Activated CD4-positive, CD25-positive, alpha-beta regulatory T cell (primary cell): ENCODE measurements around the gene AKNA.

Source experiments
- DNase-seq, 4 experiments: peaks; one replicate each; lab custom pipeline; 2025; lab: John Stamatoyannopoulos, UW

Gene AKNA

DNA sequence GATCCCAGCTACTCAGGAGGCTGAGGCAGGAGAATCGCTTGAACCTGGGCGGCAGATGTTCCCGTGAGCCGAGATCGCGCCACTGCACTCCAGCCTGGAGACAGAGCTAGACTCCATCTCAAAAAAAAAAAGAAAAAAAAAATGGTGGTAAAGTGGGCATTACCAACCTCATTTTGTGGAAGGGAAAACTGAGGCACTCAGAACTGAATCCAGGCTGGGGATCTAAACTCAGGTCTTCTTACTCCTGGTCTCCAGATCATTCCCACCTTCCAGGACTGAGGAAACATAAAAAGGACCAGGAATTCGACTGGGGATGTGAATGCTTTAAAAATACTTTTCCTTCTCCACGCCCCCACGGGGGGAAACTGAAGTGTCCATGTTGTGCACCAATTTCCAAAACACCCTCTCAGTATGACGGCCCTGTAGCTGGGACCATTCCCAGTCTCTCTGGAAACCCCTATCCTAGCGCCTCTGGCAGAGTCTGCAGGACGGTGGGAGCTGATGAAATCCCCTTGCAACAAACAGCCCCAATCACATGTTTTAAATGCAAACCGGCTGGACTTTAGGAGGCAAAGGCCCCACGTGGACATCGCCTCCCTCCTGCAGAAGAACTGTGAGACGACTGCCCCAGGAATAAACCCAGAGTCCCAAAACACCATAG lies 8.9 kb upstream of the AKNA start:
- DNase-seq: no peak

DNA sequence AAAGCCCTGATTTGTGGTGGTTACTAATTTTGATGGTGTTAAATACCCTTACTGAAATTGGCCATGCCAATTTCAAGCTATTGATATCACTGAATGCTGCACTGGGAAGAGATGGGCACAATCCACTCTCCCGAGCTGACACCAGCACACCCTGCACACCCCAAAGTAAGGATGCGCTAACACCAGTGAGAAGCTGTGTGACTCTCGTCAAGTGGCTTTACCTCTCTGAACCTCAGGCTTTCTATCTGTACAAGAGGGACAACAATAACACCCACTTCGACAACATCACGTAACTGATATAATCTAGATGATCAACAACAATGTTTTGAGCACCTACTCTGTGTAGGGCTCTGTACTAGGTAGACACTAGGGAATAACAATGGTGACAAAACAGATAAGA lies 8.0 kb upstream of the AKNA start:
- DNase-seq: no peak

DNA sequence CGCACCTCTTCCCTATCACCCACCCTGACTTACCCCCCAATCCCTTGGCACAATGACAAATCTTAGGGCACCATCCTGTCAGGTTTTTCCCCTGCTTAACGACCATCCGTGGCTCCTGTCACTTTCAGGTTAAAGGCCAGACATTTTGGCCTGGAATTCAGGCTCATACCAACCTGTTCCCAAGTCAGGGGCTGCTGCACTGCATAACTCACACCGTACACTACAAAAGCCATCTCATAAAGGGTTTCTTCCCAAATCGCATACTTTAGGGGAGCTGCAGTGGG lies 7.5 kb upstream of the AKNA start:
- no peak for DNase-seq

DNA sequence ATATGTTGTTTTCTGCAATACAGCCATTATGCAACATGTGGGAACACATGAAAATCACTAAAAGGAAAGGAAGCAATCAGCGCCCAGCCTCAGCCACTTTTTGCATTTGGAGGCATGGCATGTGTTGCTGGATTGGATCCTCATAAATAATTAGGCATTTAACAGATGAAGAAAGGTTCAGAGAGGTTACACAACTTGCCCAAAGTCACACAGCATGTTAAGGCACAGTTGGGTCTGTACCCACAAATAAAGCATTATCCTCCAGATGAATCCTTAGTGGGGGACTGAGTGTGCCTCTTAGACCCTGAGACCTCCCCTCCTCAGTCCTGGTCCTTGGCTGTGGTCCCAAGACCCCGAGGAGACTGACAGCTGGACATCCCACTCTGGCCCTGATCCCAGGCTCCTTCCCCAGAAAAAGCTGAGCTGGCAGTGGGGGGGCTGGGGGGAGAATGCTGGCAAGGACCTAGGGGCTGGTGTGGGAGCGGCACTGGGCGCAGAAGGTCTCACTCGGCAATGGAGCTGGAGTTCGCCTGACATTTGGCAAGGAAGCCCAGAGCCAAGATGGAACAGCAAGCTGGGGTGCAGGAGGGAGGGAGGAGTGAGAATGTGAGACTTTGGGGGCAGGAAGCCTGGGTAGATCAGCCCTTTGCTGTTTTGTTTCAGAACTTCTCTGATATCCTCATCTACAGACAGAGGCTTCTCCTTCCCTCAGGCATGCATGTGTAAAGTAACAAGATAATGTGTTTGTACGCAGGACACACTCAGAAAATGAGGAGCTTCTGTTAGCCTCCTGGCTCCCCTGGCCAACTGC lies 6.9 kb upstream of the AKNA start:
- DNase-seq: no peak

DNA sequence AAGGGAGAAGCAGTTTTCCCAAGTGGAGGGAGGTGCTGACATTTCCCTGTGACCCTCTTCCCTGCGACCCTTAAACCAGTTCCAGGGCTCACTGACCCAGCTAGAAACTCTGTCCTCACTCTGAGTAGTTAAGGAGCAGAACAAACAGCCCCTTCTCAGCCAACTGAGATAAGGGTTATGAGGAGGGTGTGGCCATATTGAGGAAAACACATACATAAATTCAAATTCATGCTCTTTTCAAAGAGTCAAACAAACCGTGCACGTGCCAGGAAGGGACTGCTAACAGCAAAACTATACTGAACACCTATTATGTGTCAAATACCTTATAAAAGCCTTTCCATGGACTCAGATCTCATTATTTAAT lies 4.9 kb upstream of the AKNA start:
- DNase-seq: no peak

DNA sequence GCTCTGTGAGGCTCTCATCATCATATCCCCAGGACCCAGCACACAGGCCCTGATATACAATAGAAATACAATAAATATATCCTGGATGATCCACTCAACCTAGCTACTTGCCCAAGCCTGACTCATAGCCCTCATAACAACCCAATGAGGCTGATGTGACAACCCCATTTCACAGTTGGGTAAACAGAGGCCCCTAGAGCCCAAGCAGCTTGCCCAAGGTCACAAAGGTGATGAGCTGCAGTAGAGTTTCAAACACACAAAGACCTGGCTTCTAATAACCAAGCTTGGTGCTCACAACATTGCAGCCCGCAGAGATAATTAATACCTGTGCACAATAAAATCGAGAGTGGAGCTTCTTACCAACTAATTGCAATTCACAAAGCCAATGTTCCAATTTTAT lies 3.2 kb upstream of the AKNA start:
- DNase-seq: no peak

DNA sequence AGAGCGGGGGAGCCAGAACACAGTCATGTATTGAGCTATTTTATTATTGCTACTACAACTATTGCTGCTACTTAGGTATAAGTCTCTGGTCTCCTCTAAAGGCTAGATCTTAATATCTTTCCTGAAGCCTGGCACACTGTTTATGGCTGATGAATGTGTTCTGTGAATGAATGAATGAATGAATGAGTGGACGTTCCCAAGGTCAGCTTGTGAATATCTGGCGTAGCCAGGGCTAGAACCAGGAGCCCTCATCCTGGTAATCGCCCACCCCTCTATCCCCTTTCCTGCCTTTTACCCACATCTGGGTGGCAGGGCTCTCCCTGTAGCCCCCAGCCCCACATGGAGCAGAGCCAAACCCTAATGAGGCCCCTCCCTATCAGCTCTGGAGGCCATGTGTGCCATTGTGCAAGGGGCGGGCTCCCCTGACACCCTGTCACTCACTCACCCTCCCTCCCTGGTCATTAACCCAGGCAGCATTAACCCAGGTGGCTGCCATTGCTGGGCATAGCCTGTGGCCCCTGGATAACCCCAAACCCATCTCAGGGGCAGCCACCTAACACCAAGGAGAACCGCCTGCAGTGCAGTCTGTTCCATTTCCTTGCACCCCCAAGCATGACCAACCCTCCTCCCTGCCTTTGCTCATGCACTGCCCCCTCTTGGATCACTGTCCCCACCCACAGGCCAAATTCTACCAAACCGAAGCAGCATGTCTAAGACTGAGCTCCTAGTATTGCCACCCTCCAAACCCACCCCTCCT lies 2.0 kb upstream of the AKNA start:
- no peak for DNase-seq

DNA sequence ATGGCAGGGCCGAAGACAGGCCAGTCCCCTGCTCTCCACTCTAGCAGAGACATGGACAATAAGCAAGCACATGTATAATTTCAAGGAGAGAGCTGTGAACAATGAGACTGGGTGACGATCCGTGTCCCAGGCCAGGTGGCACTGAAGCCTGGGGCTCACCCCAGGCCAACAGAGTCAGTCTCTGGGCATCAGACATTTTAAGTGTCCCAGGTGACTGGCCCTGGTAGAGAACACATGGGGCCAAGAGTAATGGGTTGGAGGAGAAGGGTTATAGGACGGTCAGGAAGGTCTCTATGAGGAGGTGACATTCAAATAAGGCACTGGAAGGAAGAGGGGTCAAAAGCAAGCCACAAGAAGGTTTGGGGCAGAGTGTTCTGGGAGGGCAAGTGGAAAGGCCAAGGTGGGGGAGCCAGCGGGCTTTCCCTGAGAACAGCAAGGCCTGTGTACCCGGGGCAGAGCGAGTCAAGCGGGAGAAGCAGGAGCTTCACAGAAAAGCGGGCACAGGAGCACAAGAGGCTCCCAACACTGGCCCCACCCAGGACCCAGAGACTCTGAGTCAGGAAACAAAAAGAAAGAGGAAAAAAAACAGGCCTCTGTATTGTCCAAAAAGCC lies 1.1 kb upstream of the AKNA start:
- DNase-seq: no peak

DNA sequence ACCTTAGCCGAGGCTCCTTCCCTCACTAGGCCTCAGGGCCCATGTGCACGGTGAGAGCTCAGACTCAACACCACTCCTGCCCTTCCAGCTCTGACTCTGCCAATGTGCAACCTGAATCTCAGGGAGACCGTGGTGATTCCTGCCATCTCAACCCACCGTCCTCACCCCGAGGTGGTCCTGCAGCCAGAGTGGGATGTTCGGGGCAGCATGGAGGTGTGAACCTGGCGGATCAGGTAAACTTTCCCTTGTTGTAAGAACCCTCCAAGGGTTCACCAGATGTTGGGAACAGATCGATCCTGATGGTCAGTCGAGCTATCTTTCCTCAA lies 538 bp upstream of the AKNA start:
- no peak for DNase-seq

DNA sequence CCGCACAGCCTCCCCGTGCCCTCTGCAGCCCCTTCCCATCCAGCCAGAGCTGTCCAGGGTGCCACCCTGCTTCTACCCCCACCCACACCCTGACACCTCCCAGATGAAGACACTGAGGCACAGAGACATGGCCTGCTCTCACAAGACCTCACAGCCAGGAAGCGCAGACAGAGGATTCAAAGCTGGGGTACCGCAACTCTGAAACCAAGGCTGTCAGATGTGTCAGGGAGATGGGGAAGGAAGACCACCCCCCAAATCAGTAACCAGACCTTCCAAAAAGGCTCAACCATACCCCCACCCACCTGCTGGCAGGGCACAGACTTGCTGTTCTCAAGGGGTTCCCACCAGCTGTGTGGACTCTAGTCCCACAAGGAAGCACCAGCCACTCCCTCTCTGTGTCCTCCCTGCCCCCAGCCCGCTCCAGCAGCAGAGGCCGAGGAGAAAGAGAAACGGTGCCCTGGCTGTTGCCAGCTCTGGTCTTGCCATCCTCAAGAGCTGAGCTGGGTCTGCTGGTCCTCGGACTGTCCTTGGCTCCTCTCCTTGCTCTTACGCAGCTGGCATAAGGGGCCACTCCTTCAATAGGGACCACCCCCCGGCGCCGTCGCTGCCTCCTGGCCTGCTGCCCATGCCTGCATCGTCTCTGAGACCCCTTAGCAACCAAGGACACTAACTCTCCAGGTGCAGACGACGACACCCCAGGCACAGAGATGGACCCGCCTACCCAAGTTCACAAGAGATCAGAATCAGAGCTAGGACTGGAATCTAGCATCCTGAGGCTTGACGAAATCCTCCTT lies 699 bp downstream of the AKNA start:
- no peak for DNase-seq

DNA sequence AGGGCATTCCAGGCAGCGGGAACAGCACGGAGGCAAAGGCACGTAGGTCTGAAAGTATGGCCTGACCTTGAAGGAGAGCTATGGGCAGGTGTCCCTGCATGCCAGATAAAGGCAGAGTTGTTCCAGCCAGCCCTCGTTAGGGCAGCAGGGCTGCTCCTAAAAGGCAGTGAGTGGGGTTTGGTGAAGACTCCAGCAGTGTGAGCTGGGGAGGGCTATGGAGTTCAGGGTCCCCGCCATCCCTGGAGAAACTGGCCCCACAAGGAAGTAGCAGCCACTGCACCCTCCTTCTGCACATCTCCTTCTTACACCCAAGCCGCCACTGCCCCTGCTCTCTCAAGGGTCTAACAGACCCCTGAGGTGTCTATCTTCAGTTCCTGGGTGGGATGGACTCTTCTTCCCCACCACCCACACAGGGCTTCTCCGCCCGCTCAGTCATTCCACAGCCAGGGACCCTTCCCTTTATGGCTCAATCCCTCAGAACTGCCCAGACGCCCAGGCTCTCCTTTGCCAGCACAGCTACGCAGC lies 1.4 kb downstream of the AKNA start:
- no peak for DNase-seq

DNA sequence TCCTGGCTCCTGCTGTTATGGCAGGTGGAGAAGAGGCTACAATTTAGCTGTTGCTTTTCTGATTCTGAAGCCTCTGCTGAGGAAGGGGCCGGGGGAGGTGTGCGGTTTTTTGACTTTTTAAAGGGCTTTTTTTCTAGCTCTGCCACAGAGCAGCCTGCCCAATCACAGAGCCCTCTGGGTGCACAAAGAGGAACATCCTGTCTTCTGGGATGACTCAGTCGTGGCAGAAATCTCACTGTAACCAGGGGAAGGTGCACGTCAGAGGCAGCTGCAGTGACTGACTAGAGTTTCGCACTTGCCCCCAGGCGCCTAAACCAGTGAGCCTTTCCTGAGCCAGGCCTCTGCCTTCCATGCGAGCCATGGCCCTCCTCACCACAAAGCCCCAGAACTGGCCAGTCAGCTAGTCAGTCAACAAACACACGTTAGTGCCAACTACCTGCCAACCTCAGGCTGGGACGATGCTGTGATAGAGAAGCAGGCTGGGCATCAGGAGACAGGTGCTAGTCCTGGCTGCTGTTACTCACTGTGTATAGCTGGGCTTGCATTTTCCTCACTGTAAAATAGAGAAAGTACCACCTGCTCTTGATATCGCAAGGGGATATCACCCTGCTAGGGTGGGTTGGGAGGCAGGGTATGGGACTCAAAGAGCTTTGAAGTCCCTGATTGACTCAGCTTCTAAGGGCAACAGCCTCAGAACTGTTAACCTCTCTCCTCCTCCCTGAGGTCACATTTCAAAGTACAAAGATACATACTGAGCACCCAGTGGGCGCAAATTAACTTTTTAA lies 2.2 kb downstream of the AKNA start:
- peak; percentile 65 to 79 (median 73) for DNase-seq

DNA sequence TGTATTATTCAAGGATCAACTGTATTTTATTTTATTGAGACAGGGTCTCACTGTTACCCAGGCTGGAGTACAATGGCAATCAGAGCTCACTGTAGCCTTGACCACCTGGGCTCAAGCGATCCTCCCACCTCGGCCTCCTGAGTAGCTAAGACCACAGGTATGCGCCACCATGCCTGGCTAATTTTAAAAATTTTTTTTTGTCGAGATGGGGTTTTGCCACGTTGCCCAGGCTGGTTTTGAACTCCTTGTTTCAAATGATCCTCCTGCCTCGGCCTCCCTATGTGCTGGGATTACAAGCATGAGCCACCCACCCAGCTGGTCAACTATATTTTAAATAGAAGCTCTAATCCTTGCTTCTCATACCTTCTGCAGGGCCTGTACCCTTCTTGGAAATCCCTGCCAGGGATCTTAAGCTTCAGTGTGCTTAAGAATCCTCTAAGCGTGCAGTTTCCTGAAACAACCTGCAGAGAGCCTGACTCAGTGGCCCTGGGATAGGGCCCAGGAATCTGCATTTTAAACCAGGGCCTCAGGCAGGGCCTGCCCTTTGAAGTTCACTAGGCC lies 2.9 kb downstream of the AKNA start:
- no peak for DNase-seq

DNA sequence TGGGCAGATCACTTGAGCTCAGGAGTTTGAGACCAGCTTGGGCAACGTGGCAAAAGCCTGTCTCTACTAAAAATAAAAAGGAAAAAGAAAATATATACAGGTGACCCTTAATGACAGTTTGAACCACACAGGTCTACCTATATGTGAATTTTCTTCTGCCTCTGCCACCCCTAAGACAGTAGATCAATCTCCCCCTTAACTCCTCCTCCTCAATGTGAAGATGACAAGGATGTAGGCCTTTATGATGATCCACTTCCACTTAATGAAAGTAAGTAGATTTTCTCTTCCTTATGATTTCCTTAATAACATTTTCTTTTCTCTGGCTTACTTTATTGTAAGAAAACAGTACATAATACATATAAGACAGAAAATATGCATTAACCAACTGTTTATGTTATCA lies 3.4 kb downstream of the AKNA start:
- DNase-seq: no peak

DNA sequence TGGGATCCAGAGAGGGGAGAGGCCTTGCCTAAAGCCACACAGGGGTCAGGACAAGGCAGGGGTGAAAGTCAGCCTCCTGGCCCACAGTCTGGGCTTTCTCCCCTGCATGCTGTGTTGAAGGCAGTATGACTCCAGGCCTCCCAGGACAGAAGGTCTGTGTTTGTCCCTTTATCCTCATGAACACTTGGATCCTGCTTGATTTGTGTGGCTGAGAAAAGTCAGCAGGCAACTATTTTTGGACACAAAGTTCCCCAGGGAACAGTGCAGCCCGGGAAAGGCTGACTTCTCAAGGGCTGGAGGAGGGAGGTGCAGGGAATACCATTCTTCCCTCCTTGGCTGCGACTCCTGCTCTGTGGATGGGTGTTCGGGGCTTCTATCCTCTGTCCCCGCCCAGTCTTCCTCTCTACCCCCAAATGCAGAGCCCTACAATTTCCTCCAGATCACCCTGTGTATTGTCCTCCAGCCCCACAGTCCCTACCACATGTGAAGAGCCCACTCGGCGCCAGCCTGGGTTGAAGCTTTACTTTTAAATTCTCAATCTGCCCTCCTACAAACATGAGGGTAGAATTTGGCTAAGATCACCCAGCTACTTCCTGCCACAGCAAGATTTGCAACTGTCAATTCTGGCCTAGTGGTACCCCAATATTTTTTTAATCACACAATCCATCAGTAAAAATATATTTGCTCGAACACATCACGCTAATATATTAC lies 4.1 kb downstream of the AKNA start:
- no peak for DNase-seq

DNA sequence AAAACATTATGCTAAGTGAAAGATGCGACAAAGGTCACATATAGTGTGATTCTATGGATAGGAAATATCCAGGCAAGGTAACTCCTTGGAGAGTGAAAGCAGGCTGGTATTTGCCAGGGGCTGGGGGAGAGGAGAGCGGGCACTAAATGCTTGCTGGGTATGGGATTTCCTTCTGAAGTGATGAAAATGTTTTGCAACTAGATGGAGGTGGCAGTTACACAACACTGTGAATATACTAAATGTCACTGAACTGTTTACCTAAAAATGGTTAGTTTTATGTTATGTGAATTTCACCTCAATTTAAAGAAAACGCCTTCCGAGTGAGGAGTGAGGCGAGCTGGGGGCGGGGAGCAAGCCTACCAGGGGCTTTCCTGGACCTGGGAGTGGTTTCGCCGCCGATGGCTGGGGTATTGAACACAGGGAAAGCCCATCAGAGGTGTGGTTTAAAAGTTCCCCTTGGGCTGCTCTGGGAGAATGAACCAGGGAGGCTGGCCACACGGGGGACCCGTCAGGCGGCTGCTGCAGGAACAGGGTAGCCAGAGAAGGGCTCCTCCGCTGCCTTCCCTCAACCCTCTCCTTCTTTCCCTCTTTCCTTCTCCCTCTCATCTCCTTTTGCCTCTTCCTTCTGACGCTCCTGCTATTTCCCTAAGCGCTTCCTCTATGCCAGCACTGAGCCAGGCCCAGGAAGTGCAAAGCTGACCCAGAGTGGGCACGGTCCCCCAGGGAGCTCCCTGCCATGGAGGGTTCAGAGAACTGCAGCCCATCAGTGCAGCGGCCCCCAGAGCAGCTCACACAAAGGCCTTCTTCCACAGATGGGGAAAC lies 4.9 kb downstream of the AKNA start:
- DNase-seq: peak in 2 of 4 experiments; percentile 20 to 34

DNA sequence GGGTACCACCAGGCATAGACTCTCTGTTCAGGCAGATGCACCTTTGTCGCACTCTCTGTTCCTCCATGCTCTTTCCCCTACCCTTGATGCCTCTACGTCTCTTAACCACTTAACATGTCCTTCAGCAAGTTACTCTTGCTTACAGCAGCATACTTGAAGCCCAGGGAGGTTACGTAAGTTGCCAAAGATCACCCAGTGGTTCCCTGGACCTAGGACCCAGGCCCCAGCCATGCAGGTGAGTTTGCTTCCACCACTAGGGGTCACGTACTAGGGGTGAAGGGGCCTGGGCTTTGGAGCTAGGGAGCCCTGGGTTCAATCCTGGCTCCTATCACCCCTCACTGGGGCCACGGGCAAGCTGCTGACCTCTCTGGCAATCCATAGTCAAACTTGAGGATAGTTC lies 8.9 kb downstream of the AKNA start:
- DNase-seq: no peak

DNA sequence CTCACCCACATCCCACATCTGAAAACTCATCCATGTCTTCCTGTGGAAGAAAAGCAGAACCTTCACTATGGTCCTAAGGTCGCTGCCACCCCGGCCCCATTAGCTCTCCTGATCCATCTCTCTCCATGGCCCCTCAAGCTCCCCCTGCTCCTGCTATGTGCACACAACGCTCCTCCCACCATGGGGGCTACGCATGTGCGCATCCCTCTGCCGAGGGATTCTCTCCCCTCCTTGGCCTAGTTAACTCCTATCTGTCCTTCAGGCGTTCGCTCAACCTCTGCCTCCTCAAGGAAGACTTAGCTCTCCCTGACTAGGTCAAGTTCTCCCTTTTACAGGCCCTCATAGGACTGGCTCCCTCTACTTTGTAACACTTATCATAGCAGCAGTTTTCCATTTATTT lies 9.8 kb downstream of the AKNA start:
- DNase-seq: no peak
